ENCODE data around the gene B4GALNT4. TPM values are rescaled to one million over a fixed set of nuclear protein-coding genes. Genes with fewer than 3 reads are reported as not detected.
A peak's percentile ranks its signal among the peaks of the same experiment; 100 is the strongest.

The B4GALNT4 gene
- total and polyA plus RNA-seq, 2 of the 13 experiments (the other 11 are each of a cell fraction or from before 2014, with no cell fraction given) = 30.5 to 50.1 TPM

- TF ChIP-seq ZBTB43 (CRISPR knock-in tag; conservative IDR thresholded peaks at IDR 0.05) = peak; percentile 51; the same call in 1 of the 2 replicates
- TF ChIP-seq MXD4 (CRISPR knock-in tag; IDR thresholded peaks at IDR 0.05) = peak; percentile 75
- TF ChIP-seq ZNF577 (CRISPR knock-in tag; IDR thresholded peaks at IDR 0.05; ENCODE audit: borderline replicate concordance, low read depth) = no peak
- TF ChIP-seq FOXK2 (IDR thresholded peaks at IDR 0.05) = no peak
- no peak for TF ChIP-seq ELK4 (CRISPR knock-in tag; IDR thresholded peaks at IDR 0.05; ENCODE audit: borderline replicate concordance)
- peak; percentile 51; the same call in 1 of the 2 replicates for TF ChIP-seq NFKB2 (CRISPR knock-in tag; IDR thresholded peaks at IDR 0.05; ENCODE audit: borderline replicate concordance)
- TF ChIP-seq TBL1XR1 (IDR thresholded peaks at IDR 0.05; ENCODE audit: borderline replicate concordance, low read length, partially characterized antibody) = no peak
- TF ChIP-seq ZNF614 (CRISPR knock-in tag; IDR thresholded peaks at IDR 0.05; ENCODE audit: borderline replicate concordance) = no peak
- no peak for TF ChIP-seq TMF1 (CRISPR knock-in tag; IDR thresholded peaks at IDR 0.05; ENCODE audit: low read depth)
- TF ChIP-seq ZNF547 (CRISPR knock-in tag; IDR thresholded peaks at IDR 0.05) = no peak
- TF ChIP-seq KLF15 (CRISPR knock-in tag; IDR thresholded peaks at IDR 0.05; ENCODE audit: borderline replicate concordance) = no peak
- no peak for TF ChIP-seq REL (CRISPR knock-in tag; conservative IDR thresholded peaks at IDR 0.05)
- no peak for TF ChIP-seq NCOA5 (CRISPR knock-in tag; IDR thresholded peaks at IDR 0.05)
- no peak for TF ChIP-seq KMT2A (CRISPR knock-in tag; IDR thresholded peaks at IDR 0.05)
- no peak for TF ChIP-seq ZBTB20 (CRISPR knock-in tag; IDR thresholded peaks at IDR 0.05; ENCODE audit: borderline replicate concordance, low read depth)
- TF ChIP-seq ELF4 (CRISPR knock-in tag; IDR thresholded peaks at IDR 0.05; ENCODE audit: borderline replicate concordance) = no peak
- peak; percentile 64; the same call in 1 of the 2 replicates for TF ChIP-seq ZNF556 (CRISPR knock-in tag; IDR thresholded peaks at IDR 0.05; ENCODE audit: borderline replicate concordance)
- TF ChIP-seq MXD3 (CRISPR knock-in tag; IDR thresholded peaks at IDR 0.05) = peak; percentile 62; the same call in 1 of the 2 replicates
- no peak for TF ChIP-seq NR0B2 (CRISPR knock-in tag; IDR thresholded peaks at IDR 0.05)
- TF ChIP-seq ZNF331 (CRISPR knock-in tag; IDR thresholded peaks at IDR 0.05) = peak; percentile 57; the same call in 1 of the 2 replicates
- no peak for TF ChIP-seq IRF1 (CRISPR knock-in tag; IDR thresholded peaks at IDR 0.05; ENCODE audit: low read depth)
- no peak for TF ChIP-seq TBP (CRISPR knock-in tag; IDR thresholded peaks at IDR 0.05)
- TF ChIP-seq ZNF441 (CRISPR knock-in tag; IDR thresholded peaks at IDR 0.05; ENCODE audit: borderline replicate concordance) = no peak
- no peak for TF ChIP-seq HOMEZ (CRISPR knock-in tag; IDR thresholded peaks at IDR 0.05; ENCODE audit: low read depth)
Measured at GRCh38 chr11:409600-410483, 40.5 kb downstream of the B4GALNT4 start (continued).
